ENCODE measurements around the gene RHOBTB3. TPM values are rescaled to one million over a fixed set of nuclear protein-coding genes. Genes with fewer than 3 reads are reported as not detected.
A peak's percentile ranks its signal among the peaks of the same experiment; 100 is the strongest.

Gene RHOBTB3
- total and polyA plus RNA-seq, 4 donors = 10.5 to 59.8 (median 39.8) TPM

DNA sequence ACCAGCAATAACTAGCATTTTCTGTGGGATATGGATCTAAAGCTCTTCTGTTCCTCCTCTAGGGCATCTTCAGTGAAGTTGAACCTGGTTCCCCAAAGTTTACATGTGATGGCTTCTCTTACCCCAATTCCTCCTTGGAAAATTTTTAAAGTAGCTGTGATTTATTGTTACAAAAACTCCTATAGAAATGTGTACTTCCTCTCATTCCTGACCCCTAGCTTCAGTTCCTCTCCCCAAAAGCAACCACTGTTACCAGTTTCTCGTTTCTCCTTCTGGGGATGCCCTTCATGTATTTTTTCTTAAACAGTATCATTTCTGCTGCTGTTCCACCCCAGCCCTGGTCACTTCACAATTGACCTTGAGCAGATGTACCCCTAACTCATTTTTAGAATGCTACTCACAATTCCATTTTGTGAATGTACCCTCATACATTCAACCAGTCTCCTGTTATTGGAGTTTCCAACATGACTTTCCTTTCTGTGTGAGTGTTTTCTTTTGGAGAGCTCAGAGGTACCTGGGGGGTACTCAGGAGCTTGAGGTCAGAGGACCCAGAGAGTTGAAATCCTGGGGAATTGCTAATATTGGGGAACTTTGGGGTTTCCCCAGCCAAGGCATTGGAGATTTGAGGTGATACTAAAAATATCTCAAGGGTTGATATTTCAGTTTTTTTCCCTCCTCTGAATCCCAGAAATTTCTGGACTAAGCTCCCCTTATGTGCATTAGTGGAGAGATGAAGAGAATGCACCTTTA, 110.0 kb downstream of the RHOBTB3 start:
- Histone ChIP-seq H3K36me3 (ENCODE audit: control insufficient read depth in 4 of 4, insufficient read depth in 3 of 4, low read depth in 1 of 4, low read length in 3 of 4) (no peaks in the 10 kb centered on the region), H3K27ac (ENCODE audit: low read depth in 1 of 2, low read length in 2 of 2) (no peak overlapping the region), H3K4me1 (ENCODE audit: control insufficient read depth in 4 of 4, insufficient read depth in 4 of 4, low read length in 3 of 4) (peaks cover 7 to 29% (median 19%) of the 10 kb centered on the region in 4 donors), H3K27me3 (ENCODE audit: control insufficient read depth in 4 of 4, insufficient read depth in 4 of 4, low read length in 3 of 4) (no peaks in the 10 kb centered on the region), H3K9ac (ENCODE audit: low read depth in 1 of 2, low read length in 2 of 2) (no peak overlapping the region), H3K4me3 (ENCODE audit: low read depth in 1 of 3, low read length in 3 of 3) (no peak overlapping the region), H3K9me3 (ENCODE audit: control insufficient read depth in 4 of 4, low read length in 3 of 4) (no peaks in the 10 kb centered on the region)
- TF ChIP-seq NR2F2 (IDR thresholded peaks at IDR 0.05) = no peak
- no peak for TF ChIP-seq FOXA2 (IDR thresholded peaks at IDR 0.05)
- 87% methylated on average over 1 of the region's 1 CpG for WGBS
- no peak for DNase-seq (ENCODE audit: low spot score)

DNA sequence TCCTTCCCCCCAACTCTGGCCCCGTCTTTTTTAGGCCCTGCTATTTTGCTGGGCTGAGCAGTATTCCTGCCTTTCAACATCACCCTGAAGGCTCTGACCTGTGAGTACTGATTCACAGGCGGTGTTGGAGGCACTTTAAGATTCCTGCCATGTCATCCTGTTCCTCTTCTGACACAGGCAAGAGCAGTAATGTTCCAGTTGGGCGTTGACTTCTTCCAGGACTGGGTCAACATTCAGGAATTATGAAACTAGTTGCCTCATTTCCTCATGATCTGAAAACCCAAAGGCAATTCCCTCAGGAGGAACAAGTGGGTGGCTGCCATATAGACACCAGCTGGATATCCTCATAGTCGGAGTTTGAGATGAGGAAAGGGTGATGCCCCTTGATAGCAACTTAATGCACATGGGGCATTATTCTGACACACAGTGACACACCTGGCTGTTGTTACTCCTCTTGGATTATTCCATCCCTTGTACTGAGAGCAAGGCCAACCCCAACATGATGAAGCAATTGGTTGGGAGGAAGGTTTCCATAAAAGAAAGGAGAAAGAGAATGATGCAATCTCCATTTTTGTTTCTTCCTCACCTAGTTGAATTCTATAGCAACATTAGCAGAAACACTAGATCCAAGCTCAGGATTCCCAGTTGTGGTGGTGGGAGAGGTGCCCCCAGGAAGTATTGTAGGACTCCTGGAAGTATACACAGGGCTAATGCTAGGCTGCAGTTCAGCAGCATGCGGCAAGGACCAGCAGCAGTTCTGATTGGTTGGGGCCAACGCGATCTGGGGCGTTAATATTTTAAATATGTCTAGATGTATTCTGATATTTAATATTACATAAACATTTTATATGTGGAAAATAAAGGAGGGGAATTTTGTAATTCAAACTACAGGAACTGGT, 111.0 kb downstream of the RHOBTB3 start:
- WGBS = 80% methylated on average over 8 of the region's 8 CpGs
- TF ChIP-seq RAD21 (IDR thresholded peaks at IDR 0.05) = peak in 1 of 2 donors; percentile 36
- peak; percentile 56 to 74 for TF ChIP-seq RXRA (IDR thresholded peaks at IDR 0.05)
- peak; percentile 43 to 73 for TF ChIP-seq HNF4A (conservative IDR thresholded peaks at IDR 0.05)
- TF ChIP-seq, protein P1, sequence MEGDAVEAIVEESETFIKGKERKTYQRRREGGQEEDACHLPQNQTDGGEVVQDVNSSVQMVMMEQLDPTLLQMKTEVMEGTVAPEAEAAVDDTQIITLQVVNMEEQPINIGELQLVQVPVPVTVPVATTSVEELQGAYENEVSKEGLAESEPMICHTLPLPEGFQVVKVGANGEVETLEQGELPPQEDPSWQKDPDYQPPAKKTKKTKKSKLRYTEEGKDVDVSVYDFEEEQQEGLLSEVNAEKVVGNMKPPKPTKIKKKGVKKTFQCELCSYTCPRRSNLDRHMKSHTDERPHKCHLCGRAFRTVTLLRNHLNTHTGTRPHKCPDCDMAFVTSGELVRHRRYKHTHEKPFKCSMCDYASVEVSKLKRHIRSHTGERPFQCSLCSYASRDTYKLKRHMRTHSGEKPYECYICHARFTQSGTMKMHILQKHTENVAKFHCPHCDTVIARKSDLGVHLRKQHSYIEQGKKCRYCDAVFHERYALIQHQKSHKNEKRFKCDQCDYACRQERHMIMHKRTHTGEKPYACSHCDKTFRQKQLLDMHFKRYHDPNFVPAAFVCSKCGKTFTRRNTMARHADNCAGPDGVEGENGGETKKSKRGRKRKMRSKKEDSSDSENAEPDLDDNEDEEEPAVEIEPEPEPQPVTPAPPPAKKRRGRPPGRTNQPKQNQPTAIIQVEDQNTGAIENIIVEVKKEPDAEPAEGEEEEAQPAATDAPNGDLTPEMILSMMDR (IDR thresholded peaks at IDR 0.05; ENCODE audit: low read depth, low read length, missing input control) = no peak
- no peak for TF ChIP-seq NR2F2 (IDR thresholded peaks at IDR 0.05)
- TF ChIP-seq FOXA2 (IDR thresholded peaks at IDR 0.05) = peak; percentile 28
- TF ChIP-seq EGR1 (IDR thresholded peaks at IDR 0.05; ENCODE audit: low read depth in 2 of 2) = peak in 1 of 2 donors; percentile 78
- TF ChIP-seq, protein P2, sequence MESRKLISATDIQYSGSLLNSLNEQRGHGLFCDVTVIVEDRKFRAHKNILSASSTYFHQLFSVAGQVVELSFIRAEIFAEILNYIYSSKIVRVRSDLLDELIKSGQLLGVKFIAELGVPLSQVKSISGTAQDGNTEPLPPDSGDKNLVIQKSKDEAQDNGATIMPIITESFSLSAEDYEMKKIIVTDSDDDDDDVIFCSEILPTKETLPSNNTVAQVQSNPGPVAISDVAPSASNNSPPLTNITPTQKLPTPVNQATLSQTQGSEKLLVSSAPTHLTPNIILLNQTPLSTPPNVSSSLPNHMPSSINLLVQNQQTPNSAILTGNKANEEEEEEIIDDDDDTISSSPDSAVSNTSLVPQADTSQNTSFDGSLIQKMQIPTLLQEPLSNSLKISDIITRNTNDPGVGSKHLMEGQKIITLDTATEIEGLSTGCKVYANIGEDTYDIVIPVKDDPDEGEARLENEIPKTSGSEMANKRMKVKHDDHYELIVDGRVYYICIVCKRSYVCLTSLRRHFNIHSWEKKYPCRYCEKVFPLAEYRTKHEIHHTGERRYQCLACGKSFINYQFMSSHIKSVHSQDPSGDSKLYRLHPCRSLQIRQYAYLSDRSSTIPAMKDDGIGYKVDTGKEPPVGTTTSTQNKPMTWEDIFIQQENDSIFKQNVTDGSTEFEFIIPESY (IDR thresholded peaks at IDR 0.05) = no peak
- peak; percentile 29 for TF ChIP-seq FOXA1 (IDR thresholded peaks at IDR 0.05)
- TF ChIP-seq, protein P3, sequence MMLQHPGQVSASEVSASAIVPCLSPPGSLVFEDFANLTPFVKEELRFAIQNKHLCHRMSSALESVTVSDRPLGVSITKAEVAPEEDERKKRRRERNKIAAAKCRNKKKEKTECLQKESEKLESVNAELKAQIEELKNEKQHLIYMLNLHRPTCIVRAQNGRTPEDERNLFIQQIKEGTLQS (IDR thresholded peaks at IDR 0.05) = peak; percentile 69
- peak; percentile 76 for TF ChIP-seq YY1 (IDR thresholded peaks at IDR 0.05)
- TF ChIP-seq JUND (IDR thresholded peaks at IDR 0.05) = peak in 1 of 2 donors; percentile 78
- TF ChIP-seq, protein P4, sequence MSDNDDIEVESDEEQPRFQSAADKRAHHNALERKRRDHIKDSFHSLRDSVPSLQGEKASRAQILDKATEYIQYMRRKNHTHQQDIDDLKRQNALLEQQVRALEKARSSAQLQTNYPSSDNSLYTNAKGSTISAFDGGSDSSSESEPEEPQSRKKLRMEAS (IDR thresholded peaks at IDR 0.05) = peak; percentile 89
- no peak for TF ChIP-seq GABPA (IDR thresholded peaks at IDR 0.05 in 1 of 2, conservative IDR thresholded peaks at IDR 0.05 in 1 of 2)
- TF ChIP-seq SP1 (IDR thresholded peaks at IDR 0.05) = peak; percentile 62
- H3K9me3 ChIP-seq (ENCODE audit: control insufficient read depth in 4 of 4, low read length in 3 of 4) = no peaks in the 10 kb centered on the region
- H3K27me3 ChIP-seq (ENCODE audit: control insufficient read depth in 4 of 4, insufficient read depth in 4 of 4, low read length in 3 of 4) = no peaks in the 10 kb centered on the region
- peak overlapping the region in 1 of 2 donors; percentile 44 for H3K27ac ChIP-seq (ENCODE audit: low read depth in 1 of 2, low read length in 2 of 2)
- H3K36me3 ChIP-seq (ENCODE audit: control insufficient read depth in 4 of 4, insufficient read depth in 3 of 4, low read depth in 1 of 4, low read length in 3 of 4) = no peaks in the 10 kb centered on the region
- no peak for DNase-seq (ENCODE audit: low spot score)
- no peak overlapping the region for H3K9ac ChIP-seq (ENCODE audit: low read depth in 1 of 2, low read length in 2 of 2)
- H3K4me1 ChIP-seq (ENCODE audit: control insufficient read depth in 4 of 4, insufficient read depth in 4 of 4, low read length in 3 of 4) = peaks cover 7 to 32% (median 18%) of the 10 kb centered on the region in 4 donors
- no peak overlapping the region for H3K4me3 ChIP-seq (ENCODE audit: low read depth in 1 of 3, low read length in 3 of 3)
